22Rv1 (cell line): ENCODE data around the gene LAMB1.

Experiments
- H3K27ac ChIP-seq: fragments of 450-650 bp; 2 replicates; pipeline ENCODE4 v1.5.1; 2017
- ZFX ChIP-seq: fragments of 450-650 bp; IDR thresholded peaks from 2 replicates; pipeline ENCODE4 v1.6.1; 2017; ENCODE audit warnings: antibody characterized with exemption, borderline replicate concordance
- TF ChIP-seq, protein P1 (sequence below): fragments of 450-650 bp; IDR thresholded peaks from 2 replicates; pipeline ENCODE4 v1.5.1; 2017; ENCODE audit warnings: mild to moderate bottlenecking

The LAMB1 gene

DNA sequence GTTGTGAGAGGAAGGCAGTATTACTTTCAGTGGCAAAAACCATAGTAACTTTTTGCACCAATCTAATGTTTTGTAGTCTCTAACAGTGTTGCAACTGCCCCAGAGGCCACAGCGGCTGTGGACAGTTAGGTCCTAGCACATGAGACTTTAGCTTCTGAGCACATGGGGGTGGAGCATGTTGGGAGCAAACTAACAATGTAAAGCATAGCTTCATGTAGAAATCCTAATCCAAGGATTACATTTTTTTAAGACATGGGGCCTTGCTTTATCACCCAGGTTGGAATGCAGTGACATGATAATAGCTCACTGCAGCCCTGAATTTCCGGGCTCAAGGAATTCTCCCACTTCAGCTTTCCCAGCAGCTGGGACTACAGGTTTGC lies 49.0 kb downstream of the LAMB1 start:
- no peak for TF ChIP-seq ZFX
- TF ChIP-seq, protein P1, sequence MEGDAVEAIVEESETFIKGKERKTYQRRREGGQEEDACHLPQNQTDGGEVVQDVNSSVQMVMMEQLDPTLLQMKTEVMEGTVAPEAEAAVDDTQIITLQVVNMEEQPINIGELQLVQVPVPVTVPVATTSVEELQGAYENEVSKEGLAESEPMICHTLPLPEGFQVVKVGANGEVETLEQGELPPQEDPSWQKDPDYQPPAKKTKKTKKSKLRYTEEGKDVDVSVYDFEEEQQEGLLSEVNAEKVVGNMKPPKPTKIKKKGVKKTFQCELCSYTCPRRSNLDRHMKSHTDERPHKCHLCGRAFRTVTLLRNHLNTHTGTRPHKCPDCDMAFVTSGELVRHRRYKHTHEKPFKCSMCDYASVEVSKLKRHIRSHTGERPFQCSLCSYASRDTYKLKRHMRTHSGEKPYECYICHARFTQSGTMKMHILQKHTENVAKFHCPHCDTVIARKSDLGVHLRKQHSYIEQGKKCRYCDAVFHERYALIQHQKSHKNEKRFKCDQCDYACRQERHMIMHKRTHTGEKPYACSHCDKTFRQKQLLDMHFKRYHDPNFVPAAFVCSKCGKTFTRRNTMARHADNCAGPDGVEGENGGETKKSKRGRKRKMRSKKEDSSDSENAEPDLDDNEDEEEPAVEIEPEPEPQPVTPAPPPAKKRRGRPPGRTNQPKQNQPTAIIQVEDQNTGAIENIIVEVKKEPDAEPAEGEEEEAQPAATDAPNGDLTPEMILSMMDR, result no peak
- H3K27ac ChIP-seq, result no peak overlapping the region

- TF ChIP-seq, protein P1, result no peak
- TF ChIP-seq ZFX, result no peak
- no peak overlapping the region for H3K27ac ChIP-seq
Measured at GRCh38 chr7:107953265-107953923, 49.6 kb downstream of the LAMB1 start.

GRCh38 chr7:107951896-107952295 lies 51.1 kb downstream of the LAMB1 start:
- no peak overlapping the region for H3K27ac ChIP-seq
- TF ChIP-seq, protein P1, result no peak
- TF ChIP-seq ZFX, result no peak

DNA sequence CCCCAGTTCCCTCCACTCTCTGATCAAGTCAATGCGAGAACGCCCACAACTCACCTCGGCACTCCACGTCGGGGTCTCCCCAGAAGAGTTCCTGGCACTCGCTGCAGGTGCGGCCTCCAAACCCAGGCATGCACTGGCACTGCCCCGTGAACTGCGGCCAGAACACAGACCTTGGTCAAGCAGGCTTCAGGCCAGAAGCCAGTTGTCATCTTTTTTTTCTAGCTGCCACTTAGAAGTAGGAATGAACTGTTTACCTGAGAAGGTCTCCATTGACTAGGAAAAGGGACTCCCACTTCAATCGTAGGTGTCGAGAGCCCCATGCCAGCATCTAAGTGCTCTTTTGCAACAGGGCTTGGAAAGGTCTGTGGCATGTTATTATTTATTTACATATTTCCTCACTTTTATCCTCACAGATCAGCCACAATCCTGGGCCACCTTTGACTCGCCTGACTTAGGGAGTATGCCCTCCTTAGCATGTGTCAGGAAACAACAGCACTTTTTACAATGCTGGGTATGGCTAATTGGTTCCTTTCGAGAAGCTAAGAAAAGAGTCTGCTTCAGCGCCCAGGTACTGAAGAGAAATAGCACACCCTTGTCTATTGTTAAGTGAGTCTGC lies 51.7 kb downstream of the LAMB1 start:
- no peak for TF ChIP-seq ZFX
- TF ChIP-seq, protein P1, result no peak
- no peak overlapping the region for H3K27ac ChIP-seq

GRCh38 chr7:107949443-107949935 lies 53.5 kb downstream of the LAMB1 start:
- TF ChIP-seq, protein P1, result no peak
- no peak for TF ChIP-seq ZFX
- H3K27ac ChIP-seq, result peak overlapping the region; percentile 37

DNA sequence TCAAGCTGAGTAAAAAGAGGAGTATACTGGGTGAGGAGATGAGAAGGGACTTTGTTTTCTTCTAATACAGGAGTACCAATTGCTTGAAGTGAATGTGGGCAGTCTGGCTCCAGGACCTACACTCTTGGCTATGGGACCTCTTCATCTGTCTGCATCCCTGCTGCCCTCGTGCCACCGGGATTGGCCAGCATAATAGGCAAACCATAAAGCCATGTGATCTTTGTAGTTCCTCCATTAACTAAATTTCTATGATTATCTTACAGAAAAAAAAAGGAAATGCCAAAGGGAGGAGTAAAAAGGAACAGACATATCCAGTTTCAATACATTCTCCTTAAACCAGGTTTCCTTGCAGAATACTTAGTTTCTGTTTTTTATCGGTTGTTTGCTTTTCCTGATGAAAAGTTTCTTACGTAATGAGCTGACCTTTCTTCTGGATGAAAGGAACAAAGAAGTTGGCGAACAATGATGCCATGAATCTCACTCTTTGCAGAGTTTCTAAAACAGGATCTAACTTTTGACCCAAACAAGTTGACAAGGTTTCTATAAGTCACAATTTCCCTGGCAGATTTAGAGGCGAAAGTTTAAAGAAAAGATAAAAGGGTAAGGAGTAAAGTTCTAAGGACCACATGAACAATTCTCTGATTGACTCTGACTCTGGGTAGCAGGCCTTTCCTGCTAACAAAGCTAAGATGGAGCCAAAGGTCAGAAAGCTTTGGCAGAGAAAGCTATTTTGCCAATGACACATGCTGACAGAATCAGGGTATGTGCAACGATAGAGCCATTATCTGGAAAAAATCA lies 54.1 kb downstream of the LAMB1 start:
- H3K27ac ChIP-seq, result peak overlapping the region; percentile 37
- TF ChIP-seq ZFX, result no peak
- TF ChIP-seq, protein P1, result no peak

DNA sequence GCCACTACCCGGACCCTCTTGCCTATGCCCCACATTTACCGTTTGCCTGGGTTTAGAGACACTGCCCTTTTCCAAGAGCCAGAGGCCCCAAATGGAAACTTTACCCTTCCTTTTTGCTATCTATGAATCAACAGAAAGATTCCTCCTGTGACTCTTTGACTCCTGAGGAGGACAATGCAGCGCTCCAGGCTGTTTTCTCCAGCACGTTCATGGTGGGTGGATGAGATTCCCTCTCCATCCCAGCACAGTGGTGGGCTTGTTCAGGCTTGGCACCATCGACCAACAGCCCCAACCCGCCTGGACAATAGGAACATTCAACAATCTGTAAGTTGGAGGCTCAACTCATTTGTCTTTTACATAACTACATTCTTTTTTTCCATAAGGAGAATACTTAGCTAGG lies 56.1 kb downstream of the LAMB1 start:
- no peak overlapping the region for H3K27ac ChIP-seq
- TF ChIP-seq ZFX, result no peak
- TF ChIP-seq, protein P1, result no peak
